ENCODE data around the gene LUC7L2. TPM values are rescaled to one million over a fixed set of nuclear protein-coding genes. Genes with fewer than 3 reads are reported as not detected.

LUC7L2 gene
- total and polyA plus RNA-seq, 2 of the 8 experiments (the other 6 are each of a cell fraction or from before 2014, with no cell fraction given) = 22.9 to 67.8 TPM

- Histone ChIP-seq H4K91ac (replicated peaks; ENCODE audit: insufficient read length, low read length) (no peak overlapping the region), H2AK5ac (ENCODE audit: low read depth, low read length) (no peak overlapping the region), H3K79me2 (ENCODE audit: control insufficient read depth in 1 of 2, insufficient read depth in 2 of 2, low read length in 2 of 2) (no peaks in the 10 kb centered on the region; a peak in 1 of 4 replicates), H4K8ac (ENCODE audit: extremely low read depth, insufficient read depth, low read length) (no peak overlapping the region), H2BK120ac (replicated peaks; ENCODE audit: low read depth, low read length) (no peak overlapping the region), H3K14ac (ENCODE audit: insufficient read length) (no peak overlapping the region), H3K27ac (ENCODE audit: low read depth, low read length) (no peak overlapping the region), H3K4me3 (ENCODE audit: extremely low read depth in 1 of 4, insufficient read depth in 2 of 4, low read depth in 3 of 4, low read length in 4 of 4) (no peak overlapping the region), H3K4ac (replicated peaks; ENCODE audit: insufficient read length, low read depth, low read length) (no peak overlapping the region), H3K23me2 (ENCODE audit: low read depth, low read length) (0 out of 2 replicates have a peak, but pooled peaks cover 1% of the 10 kb centered on the region), H3K79me1 (ENCODE audit: low read depth, low read length) (no peaks in the 10 kb centered on the region), H2BK5ac (ENCODE audit: low read depth, low read length) (no peak overlapping the region), H3K9ac (replicated peaks in 1 of 4; ENCODE audit: extremely low read depth in 1 of 4, low read depth in 3 of 4, low read length in 3 of 4) (no peak overlapping the region), H3K56ac (replicated peaks; ENCODE audit: insufficient read length, low read depth, low read length) (no peak overlapping the region), H4K5ac (ENCODE audit: insufficient read length, low read depth, low read length) (no peak overlapping the region), H2BK15ac (ENCODE audit: low read length) (no peak overlapping the region), H4K20me1 (replicated peaks in 1 of 2; ENCODE audit: control insufficient read depth in 1 of 2, insufficient read depth in 2 of 2, low read length in 2 of 2) (peaks cover 0 to 2% of the 10 kb centered on the region in 2 experiments), H3K4me1 (replicated peaks in 1 of 4; ENCODE audit: control insufficient read depth in 3 of 4, insufficient read depth in 4 of 4, low read length in 3 of 4) (no peaks in the 10 kb centered on the region), H3K23ac (ENCODE audit: insufficient read length) (no peak overlapping the region), H3K9me3 (ENCODE audit: insufficient read depth in 2 of 2, low read depth in 1 of 2, low read length in 1 of 2) (no peaks in the 10 kb centered on the region), H2BK20ac (ENCODE audit: low read length) (no peak overlapping the region), H3K18ac (ENCODE audit: extremely low read depth, low read length) (no peak overlapping the region), H2AFZ (ENCODE audit: low read length) (no peak overlapping the region), H3K36me3 (ENCODE audit: control insufficient read depth in 2 of 4, insufficient read depth in 4 of 4, low read length in 3 of 4) (peaks cover 0 to 63% (median 24%) of the 10 kb centered on the region in 4 experiments; a peak in 6 of 8 replicates), H3K4me2 (ENCODE audit: insufficient read depth in 1 of 2, low read depth in 2 of 2, low read length in 2 of 2) (no peak overlapping the region), H2BK12ac (ENCODE audit: low read depth, low read length) (no peak overlapping the region), H3K27me3 (replicated peaks in 1 of 4; ENCODE audit: control insufficient read depth in 3 of 4, extremely low read depth in 1 of 4, insufficient read depth in 3 of 4, low read length in 3 of 4) (no peaks in the 10 kb centered on the region)
- DNase-seq (ENCODE audit: low read depth in 1 of 2, low spot score in 2 of 2) (no peak), FAIRE-seq (no peak)
- CTCF ChIA-PET (ENCODE audit: partially characterized antibody) = interaction anchor here (1.1 to 2.4 kb wide), 3 partner anchors 11 to 181 kb away, joined by 3 to 16 read pairs (median 10); no protein-coding TSS in a partner anchor
- 6% methylated on average over 1 of the region's 1 CpG; no CpG with 5 or more reads in 1 of the 2 experiments for WGBS, 2 experiments (ENCODE audit: extremely low coverage in 1 of 2, insufficient coverage in 1 of 2, insufficient read length in 1 of 2, insufficient replicate concordance in 2 of 2, low coverage in 1 of 2, low lambda C conversion rate in 2 of 2, missing lambda C conversion rate in 1 of 2)
- POLR2A ChIA-PET (ENCODE audit: partially characterized antibody) = no interaction called here
- TF ChIP-seq KDM4A (IDR thresholded peaks at IDR 0.05; ENCODE audit: low read depth, low read length, severe bottlenecking) (no peak), RAD21 (IDR thresholded peaks at IDR 0.05 in 1 of 2, conservative IDR thresholded peaks at IDR 0.05 in 1 of 2; ENCODE audit: low read depth in 2 of 2, low read length in 2 of 2) (no peak), SIN3A (conservative IDR thresholded peaks at IDR 0.05 in 1 of 2, IDR thresholded peaks at IDR 0.05 in 1 of 2; ENCODE audit: low read depth in 1 of 2, low read length in 2 of 2) (no peak), KDM5A (IDR thresholded peaks at IDR 0.05; ENCODE audit: low read length) (no peak), ASH2L (IDR thresholded peaks at IDR 0.05; ENCODE audit: low read length) (no peak), EZH2 (IDR thresholded peaks at IDR 0.05; ENCODE audit: low read depth, low read length, severe bottlenecking) (no peak), HDAC2 (IDR thresholded peaks at IDR 0.05; ENCODE audit: borderline replicate concordance in 1 of 2, low read depth in 2 of 2, low read length in 2 of 2) (no peak), GABPA (IDR thresholded peaks at IDR 0.05; ENCODE audit: borderline replicate concordance, insufficient read depth, low read length) (no peak), CEBPB (IDR thresholded peaks at IDR 0.05; ENCODE audit: low read depth, low read length) (no peak), EP300 (IDR thresholded peaks at IDR 0.05; ENCODE audit: borderline replicate concordance in 1 of 2, low read depth in 2 of 2, low read length in 2 of 2) (no peak), SP2 (IDR thresholded peaks at IDR 0.05; ENCODE audit: low read length) (no peak), CHD1 (IDR thresholded peaks at IDR 0.05; ENCODE audit: low read depth, low read length) (no peak), SIX5 (IDR thresholded peaks at IDR 0.05; ENCODE audit: low read depth, low read length) (no peak)
Measured at GRCh38 chr7:139421123-139421522, 61.4 kb downstream of the LUC7L2 start.

Data from H1 (cell line).